DMS153 treated with DMSO at 0.1 percent for 48 hours (cell line): ENCODE measurements around the gene PYHIN1.
"Not testable (repeated sequence)": the region's sequence is repeated elsewhere in the genome, so short reads cannot be mapped to it uniquely, and the experiment has no call there.

Experiments used
- DNase-seq: peaks from one replicate; lab custom pipeline; 2025; ENCODE audit not compliant: unreplicated experiment; lab: John Stamatoyannopoulos, UW

PYHIN1 gene

DNA sequence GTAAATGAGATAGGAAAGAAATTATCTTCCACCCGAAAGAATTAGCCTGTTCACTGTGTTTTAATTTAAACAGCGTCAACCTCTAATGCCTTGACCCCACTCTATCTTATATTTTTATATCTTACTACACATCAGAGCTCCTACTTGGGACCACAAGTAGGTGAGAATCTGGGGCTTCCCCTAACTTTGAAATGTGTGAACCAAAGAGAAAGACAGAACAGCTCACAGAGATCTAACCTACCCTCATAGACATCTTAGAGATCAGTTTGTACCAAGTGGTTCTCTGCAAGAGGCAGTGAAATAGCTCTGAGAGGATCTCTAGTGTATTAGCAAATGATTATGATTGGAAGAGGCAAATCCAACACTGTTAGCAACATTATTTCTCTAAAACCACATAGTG is 47.4 kb downstream of the PYHIN1 start:
- no peak for DNase-seq

DNA sequence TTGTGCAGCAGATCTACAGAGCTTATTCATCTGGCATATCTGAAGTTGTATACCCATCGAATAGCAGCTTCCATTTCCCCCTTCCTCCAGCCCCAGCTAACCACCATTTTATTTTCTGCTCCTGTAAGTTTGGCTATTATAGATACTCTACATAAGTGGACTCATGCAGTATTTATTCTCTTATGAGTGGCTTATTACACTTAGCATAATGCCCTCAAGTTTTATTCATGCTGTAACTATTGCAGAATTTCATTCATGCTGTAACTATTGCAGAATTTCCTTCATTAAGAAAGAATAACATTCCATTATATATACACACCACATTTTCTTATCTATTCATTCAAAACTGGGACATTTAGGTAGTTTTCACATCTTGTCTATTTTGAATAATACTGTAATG is 47.9 kb downstream of the PYHIN1 start:
- no peak for DNase-seq

- DNase-seq, result no peak
Observed at GRCh38 chr1:158983235-158983634, 51.9 kb downstream of the PYHIN1 start.

- no peak for DNase-seq
Observed at GRCh38 chr1:158984386-158984785, 53.0 kb downstream of the PYHIN1 start.

- no peak for DNase-seq
Observed at GRCh38 chr1:158989424-158989823, 58.1 kb downstream of the PYHIN1 start.

DNA sequence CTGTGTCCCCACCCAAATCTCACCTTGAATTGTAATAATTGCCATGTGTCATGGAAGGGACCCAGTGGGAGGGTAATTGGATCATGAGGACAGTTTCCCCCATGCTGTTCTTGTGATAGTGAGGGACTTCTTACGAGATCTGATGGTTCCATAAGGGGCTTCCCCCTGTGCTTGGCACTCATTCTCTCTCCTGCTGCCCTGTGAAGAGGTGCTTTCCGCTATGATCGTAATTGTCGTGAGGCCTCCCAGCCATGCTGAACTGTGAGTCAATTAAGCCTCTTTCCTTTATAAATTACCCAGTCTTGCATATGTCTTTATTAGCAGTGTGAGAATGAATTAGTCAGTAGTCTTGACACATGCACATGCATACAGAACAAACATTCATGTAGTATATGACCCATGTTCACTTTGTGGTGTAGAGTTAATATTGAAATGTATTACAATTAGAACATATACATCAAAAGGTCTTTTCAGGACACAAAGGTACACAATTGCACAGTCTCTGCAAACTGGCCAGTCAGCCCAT is 61.5 kb downstream of the PYHIN1 start:
- no peak for DNase-seq

- no peak for DNase-seq
Observed at GRCh38 chr1:158996998-158997397, 65.6 kb downstream of the PYHIN1 start.

GRCh38 chr1:158998037-158998780 is 66.9 kb downstream of the PYHIN1 start:
- no peak for DNase-seq

GRCh38 chr1:158998781-158999161 is 67.4 kb downstream of the PYHIN1 start:
- peak; percentile 87 for DNase-seq

DNA sequence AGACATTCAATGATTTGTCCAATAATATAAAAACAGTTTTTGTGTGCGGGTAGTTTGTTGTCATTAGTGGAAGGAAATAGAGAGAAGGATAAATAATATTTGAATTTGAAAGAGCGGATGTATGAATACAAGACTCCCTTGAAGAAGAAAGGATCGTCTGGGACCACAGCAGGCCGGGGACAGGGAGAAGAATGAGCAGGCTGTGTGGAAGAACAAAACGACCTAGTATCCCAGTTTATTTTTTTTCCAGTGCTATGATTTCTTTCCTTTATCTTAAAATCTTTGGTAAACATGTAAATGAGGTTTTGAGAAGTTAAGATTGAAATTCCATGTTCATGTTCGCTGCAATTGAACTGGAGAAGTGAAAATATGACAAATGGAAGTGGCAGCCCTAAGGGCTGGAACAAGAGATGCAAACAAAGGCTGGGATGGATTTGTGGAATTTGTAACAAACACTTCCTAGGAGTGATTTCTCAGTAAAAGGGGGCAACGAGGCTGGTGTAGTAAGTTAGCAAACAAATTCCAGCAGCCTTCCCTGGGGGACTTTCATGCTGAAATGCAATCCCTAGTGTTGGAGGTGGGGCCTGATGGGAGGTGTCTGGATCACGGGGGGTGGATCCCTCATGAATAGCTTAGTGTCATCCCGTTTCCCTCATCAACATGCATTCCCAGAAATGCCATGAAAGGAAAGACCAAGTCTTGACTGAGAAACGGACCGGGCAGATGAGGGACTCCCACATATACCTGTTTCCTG is 68.1 kb downstream of the PYHIN1 start:
- peak; percentile 49 for DNase-seq

- no peak for DNase-seq
Observed at GRCh38 chr1:159000070-159000409, 68.7 kb downstream of the PYHIN1 start.

- peak; percentile 58 for DNase-seq
Observed at GRCh38 chr1:159000625-159001024, 69.3 kb downstream of the PYHIN1 start.

DNA sequence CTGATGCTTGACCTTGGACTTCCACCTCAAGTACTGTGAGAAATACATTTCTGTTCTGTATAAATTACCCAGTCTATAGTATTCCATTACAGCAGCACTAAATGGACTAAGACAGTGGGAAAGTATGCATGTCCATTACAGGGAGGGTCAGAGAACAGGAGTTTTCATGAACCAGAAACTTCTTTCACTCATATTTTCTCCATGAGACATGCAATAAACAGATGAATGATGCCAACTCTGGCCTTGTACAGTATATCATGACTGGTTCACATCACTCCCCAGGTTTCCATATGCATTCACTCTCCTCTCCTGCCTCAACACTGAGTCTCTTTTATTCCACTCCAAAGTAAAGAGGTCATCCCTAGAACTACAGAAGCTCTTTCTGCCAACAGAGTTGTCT is 73.8 kb downstream of the PYHIN1 start:
- no peak for DNase-seq

GRCh38 chr1:159005676-159006075 is 74.3 kb downstream of the PYHIN1 start:
- no peak for DNase-seq

DNA sequence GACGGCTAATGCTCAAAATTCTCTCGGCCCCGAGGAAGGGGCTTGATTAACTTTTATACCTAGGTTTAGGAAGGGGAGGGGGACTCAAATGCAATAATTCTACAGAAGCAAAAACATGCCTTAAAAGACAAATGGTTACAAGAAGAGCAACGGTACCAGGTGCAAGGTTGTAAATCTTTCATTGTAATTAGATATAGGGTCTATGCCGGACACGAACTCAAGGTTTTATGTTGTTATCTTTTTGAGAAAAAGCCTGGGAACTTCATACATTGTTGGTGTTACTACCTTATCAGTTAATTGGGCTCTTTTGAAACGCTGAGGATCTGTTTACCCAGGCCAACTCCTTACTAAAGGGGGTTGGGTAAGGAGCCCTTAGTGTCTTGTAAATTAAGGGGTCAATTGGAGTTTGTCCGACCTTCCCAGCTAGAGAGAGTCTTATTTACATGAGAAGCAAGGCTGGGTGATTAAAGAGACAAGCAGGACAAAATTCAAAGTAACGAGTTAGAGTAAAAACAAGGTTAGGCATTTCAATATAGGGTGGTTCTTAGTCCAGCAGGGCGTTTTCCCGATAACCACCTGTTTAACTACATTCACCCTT is 75.0 kb downstream of the PYHIN1 start:
- DNase-seq, result not testable (repeated sequence)

DNA sequence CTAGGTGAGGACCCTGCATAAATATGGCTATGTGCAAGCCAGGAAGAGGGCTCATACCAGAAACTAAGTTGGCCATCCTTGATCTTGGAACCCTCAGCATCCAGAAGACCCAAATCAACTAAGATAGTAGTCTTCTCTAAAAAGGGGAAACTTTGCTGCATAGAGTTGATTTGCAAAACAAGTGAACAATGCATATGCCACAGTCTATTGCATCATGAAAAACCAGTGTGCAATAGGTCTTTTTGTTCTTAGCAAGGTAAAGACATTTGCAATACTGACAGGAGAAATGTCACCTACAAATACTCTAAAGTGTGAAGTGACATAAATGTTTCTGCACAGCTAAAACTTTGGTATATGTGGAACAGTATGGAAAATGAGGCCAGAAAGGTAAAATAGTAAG is 76.4 kb downstream of the PYHIN1 start:
- no peak for DNase-seq

GRCh38 chr1:159008744-159009188 is 77.4 kb downstream of the PYHIN1 start:
- no peak for DNase-seq

GRCh38 chr1:159009287-159009686 is 77.9 kb downstream of the PYHIN1 start:
- DNase-seq, result no peak

- peak; percentile 61 for DNase-seq
Observed at GRCh38 chr1:159009704-159010361, 78.5 kb downstream of the PYHIN1 start, which contains the start of gene IFI16. Gene IFI16 (plus strand): TSS chr1:159009907. CDS start chr1:159014681, 4,774 bp downstream.

DNA sequence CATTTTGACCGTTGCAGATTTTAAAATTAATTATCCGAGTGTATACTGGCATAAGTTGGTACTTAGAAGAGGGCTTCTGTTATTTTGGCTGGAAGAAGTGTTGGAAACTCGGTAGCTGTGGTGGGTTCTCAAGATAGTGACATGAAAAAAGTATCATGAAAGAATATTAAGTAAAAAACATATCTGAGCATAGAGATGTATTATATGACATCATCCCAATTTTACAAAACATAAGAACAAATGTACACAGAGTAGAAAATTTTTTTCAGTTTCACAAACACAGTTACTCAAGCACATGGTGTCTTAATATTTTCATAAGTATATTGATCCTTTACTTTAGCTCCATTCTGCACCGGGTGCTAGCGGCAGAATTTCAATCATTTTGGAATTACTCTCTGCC is 79.0 kb downstream of the PYHIN1 start:
- no peak for DNase-seq

- not testable (repeated sequence) for DNase-seq
Observed at GRCh38 chr1:159011001-159011400, 79.6 kb downstream of the PYHIN1 start.
